ENCODE data around the gene SH3PXD2A. TPM values are rescaled to one million over a fixed set of nuclear protein-coding genes. Genes with fewer than 3 reads are reported as not detected.
"Not testable (repeated sequence)": the region's sequence is repeated elsewhere in the genome, so short reads cannot be mapped to it uniquely, and the experiment has no call there.

Gene SH3PXD2A
- total RNA-seq, 1 experiment from 2014 or later: 3.1 TPM

DNA sequence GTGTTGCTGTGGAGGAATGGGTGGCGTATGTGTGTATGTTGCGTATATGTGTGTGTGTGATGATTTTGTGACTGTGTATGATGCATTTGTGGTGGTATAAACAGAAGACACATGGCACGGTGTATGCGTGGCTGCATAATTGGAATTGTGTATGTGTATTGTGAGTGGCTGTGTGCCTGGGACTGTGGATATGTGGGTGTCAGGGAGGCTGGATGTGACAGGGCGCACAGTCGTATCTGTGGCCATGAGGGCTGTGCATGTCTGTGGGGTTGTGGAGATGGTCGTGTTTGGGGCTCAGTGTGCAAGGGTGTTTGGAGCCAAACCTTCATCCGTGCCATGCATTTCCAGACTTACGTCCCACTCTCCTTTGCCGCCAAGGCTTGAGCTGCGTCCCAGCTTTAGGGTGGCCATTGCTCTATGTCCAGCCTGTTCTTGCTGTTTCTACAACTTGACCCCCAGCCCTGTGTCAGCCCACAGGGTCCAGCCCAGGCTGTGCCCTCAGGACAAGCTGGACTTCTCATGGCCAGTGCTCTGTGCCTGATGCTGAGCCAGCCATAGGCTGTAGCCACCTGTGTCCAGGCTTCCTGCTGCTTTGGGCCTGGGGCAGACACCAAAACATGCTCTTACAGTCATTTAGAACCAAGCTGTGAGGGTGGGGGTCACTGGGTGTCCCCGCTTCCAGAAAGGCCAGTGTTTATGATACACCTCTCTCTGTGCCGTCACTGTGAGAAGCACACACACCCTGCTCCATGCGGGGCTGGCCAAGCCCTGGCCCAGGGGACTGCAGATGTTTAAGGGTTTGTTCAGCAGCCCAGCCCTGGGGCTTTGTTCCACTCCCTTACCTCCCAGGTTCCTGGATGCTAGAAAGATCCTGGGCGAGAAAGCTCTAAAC lies 234.2 kb downstream of the SH3PXD2A start:
- DNase-seq (ENCODE audit: low read depth): no peak
- in situ Hi-C loops (cut with HindIII; ENCODE audit: low pct_unique_long_range_greater_than_20kb, low sequenced_read_pairs): no loop called here

DNA sequence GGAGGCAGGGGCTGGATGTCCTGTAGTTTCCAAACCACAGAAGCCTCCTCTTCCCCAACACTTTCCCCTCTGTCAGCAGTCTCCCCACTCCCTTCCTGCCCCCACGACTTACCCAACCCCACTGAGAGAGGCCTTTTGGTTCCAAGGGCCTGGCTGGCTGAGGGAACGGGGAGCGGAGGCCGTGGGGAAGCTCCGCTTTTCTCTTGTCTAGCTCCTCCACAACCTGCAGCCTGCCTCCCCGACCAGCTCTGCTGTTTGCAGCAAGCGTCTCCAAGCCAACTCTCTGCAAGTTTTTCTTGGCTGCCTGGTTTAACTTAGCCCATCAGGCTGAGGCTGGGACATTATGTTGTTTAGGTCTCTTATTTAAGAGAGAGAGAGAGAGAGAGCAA lies 235.0 kb downstream of the SH3PXD2A start:
- in situ Hi-C loops (cut with HindIII; ENCODE audit: low pct_unique_long_range_greater_than_20kb, low sequenced_read_pairs): no loop called here
- DNase-seq (ENCODE audit: low read depth): no peak

DNA sequence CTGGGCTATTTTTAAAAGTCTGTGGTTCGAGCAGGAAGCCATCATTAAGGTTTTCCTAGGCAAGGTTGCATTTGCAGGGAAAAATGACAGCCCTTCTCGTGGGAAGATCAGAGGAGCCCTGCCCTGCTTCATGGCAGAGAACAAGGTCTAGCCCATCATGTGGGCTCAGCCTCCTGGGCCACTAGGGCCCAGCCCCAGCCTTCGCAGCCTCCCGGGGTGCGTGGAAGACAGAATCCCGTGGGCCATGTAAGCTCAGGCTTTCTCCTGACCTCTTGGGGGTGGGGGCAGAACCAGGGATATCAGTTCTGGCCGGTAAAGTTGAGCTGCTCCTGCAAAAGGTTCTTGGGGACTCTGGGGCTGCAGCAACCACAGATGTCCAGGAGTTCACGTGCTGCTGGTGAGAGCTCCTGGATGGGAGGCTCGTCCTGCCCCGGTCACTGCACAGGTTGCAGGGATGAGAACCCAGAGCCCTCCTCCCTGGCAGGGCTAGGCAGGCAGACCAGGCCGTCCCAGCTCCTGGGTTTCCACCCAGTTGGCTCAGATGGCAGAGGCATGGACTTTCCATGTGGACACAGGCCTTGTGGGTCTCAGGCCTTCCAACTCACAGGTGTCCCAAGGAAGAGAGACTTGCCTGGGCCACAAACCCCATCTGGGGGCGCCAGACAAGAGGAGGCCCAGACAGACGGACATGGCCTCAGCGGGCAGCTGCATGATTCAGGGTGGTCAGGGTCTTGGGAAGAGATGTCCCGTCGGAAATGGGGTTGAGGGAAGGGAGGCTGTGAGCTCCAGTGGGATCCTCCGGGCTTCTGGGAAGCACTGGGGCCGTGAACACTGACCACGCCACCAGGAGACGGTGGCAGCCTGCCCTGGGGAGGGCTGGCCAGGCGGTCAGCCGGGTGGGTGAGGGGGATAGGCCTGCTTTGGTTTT lies 235.7 kb downstream of the SH3PXD2A start:
- in situ Hi-C loops (cut with HindIII; ENCODE audit: low pct_unique_long_range_greater_than_20kb, low sequenced_read_pairs): no loop called here
- DNase-seq (ENCODE audit: low read depth): no peak

DNA sequence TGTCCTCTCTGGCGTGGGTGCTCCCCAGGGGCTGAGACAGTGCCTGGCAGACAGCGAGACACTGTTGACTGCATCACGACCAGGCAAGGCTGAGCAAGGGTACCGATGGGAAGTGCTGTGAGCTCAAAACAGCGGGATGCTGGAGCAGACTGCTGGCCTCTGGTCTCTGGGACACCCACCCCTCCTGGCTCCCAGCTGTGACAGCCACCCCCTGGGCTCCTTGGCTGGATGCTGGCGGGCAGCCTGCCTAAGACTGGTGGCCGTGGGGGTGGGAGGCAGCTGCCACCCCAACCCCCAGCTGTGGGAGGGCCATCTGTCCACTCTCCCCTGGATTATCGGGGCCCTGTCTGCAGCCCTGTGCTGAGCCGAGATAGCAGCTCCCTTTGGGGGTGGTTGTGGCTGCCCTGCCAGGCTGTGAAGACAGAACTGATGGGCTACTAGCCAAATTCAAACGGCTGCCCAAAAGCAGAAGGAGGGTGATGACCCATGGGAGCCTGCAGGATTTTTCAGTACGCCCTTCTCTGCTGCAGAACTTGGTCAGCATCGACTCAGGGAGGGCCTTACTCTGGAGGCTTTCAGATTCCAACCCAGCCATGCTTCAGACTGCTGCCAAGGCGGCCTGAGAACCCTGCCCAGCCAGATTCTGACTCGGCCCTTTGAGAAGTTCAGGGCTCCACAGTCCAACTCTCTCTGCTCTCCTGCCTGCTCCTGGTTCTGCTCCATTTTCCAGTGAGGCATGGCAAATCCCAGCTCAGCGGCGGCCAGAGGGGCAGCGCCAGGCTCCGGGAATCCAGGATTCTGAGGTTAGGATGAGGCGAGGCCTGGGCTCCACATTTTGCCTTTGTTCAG lies 236.6 kb downstream of the SH3PXD2A start:
- DNase-seq (ENCODE audit: low read depth): no peak
- in situ Hi-C loops (cut with HindIII; ENCODE audit: low pct_unique_long_range_greater_than_20kb, low sequenced_read_pairs): no loop called here

DNA sequence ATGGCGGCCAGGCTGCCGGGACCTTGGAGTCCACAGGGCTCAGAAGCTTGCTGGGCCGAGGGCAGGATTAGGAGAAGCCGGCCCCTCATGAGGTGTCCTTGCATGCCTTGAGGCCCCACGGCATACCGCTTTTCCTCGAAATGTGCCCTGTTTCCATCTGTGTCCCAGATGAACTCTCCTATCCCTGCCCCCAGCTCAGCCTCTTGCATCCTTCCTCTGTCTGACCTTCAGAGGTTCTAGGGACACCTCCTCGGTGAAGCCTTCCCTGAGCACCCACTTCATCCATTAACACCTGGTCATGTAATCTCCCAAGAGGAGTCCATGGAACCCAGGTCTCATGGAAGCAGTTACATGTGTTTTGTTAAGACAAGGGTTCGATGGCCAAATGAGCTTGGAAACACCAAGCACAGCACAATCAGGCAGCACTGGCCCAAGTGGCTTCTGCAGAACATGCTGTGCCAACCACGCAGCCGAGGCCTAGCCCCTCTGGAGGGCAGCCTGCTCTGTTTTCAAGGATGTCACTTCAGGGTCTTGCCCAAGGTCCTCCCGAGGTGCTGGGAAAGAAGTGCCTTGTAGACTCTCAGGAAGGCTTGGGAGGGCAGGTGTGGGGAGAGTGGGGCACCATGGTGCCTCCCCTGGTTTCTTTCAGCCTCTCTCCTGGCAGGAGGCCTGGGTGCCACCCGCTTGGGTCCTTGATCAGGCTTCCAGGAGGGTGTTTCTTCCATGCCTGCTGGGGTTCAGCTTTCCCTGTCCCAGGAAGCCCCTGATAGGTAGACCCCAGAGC lies 237.6 kb downstream of the SH3PXD2A start:
- in situ Hi-C loops (cut with HindIII; ENCODE audit: low pct_unique_long_range_greater_than_20kb, low sequenced_read_pairs): no loop called here

DNA sequence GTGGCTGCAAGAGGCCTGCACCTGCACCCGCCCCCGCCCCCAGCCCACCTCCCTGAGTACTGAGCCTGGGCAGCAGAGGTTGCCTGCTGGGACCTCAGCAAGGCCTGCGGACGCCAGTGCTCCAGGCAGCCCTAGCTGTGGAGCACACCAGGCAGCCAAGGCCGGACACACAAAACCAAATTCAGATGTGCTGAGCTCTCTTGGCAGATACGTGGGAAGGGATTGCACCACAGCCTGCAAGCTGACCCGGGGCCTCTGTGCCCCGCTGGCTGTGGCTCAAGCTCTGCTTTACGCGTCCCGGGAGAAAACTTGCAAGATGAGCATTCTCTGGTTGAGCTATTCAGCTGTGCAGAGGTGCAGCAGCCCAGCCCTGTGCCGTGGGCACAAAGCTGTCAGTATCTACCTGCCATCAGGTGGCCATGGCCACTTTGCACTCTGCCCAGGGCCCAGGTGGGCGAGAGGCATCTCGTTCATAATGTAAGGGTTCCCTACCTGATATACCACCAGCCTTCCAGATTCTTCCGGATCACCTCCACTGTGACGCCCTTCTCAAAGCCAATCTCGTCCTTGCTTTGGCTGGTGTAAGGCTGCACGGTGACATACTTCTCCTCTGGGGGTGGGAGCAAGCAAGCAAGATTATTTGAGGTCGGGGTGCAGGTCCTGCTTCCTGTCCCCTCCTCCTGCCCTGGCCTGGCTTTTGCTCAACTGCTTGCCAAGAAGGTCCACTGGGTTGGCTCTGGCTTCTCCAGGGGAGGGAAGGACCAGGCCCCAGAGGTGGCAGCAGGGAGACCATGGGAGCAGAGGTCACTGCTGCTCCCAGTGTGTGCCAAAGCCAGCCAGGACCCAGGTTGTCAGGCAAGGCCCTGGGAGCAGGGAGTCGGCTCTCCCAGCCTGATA lies 238.4 kb downstream of the SH3PXD2A start:
- in situ Hi-C loops (cut with HindIII; ENCODE audit: low pct_unique_long_range_greater_than_20kb, low sequenced_read_pairs): no loop called here
- no peak for DNase-seq (ENCODE audit: low read depth)

More for the DNA sequence above, 237.6 kb downstream of the SH3PXD2A start:
- DNase-seq (ENCODE audit: low read depth): no peak

DNA sequence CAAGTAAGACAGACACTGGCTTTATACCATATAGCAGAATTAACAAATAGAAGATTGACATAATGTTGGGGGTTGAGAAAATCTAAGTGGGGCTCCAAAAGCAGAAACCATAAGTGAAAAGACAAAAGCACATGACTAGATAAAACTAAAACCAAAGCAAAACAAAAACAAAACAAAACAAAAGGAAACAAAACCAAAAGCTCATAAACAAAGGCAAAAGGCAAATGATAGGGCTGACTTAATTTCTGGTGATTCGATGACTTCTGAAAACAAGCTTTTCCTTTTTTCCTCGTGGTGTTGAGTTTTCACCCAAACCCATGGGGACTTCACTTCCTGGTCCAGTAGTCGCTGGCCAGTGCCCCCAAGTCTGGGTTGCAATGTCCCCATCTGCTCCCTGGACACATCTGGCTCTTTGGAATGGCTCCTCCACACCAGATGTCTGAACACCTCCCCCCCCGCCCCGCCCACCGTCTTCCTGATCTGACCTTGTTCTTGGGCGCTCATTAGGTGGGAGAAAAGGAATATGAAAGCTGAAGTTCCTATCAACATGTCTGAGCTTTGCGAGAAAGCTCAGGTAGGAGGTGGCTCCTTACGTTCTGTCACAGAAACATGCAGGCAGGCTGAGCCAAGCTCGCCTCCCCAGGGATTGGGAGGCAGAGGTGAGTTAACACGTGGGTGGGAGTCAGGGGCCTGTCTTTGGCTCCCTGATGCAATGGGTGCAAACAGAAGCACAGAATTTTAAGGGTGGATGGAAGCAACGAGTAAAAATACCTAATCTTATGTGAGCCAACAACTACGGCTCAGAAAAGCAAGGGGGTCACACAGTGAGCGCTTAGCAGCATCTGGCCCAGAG lies 240.8 kb downstream of the SH3PXD2A start:
- no peak for DNase-seq (ENCODE audit: low read depth)
- in situ Hi-C loops (cut with HindIII; ENCODE audit: low pct_unique_long_range_greater_than_20kb, low sequenced_read_pairs): no loop called here

DNA sequence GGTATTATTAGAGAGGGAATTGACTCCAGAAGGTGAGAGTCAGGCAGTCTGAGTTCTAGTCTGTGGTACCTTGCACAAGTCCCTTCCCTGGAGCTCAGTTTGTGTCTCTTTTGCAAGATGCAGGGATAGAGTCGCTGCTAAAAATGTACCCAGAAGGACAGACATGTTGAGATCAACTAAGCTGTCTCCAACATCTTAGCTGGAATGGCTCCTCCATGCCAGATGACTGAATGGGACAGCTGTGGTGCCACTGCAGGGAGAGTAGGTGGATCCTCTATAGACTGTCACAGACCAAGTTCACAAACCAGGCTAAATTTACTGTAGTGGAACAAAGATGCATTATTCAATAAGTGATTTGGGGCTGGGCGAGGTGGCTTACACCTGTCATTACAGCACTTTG lies 241.8 kb downstream of the SH3PXD2A start:
- in situ Hi-C loops (cut with HindIII; ENCODE audit: low pct_unique_long_range_greater_than_20kb, low sequenced_read_pairs): no loop called here
- DNase-seq (ENCODE audit: low read depth): no peak

DNA sequence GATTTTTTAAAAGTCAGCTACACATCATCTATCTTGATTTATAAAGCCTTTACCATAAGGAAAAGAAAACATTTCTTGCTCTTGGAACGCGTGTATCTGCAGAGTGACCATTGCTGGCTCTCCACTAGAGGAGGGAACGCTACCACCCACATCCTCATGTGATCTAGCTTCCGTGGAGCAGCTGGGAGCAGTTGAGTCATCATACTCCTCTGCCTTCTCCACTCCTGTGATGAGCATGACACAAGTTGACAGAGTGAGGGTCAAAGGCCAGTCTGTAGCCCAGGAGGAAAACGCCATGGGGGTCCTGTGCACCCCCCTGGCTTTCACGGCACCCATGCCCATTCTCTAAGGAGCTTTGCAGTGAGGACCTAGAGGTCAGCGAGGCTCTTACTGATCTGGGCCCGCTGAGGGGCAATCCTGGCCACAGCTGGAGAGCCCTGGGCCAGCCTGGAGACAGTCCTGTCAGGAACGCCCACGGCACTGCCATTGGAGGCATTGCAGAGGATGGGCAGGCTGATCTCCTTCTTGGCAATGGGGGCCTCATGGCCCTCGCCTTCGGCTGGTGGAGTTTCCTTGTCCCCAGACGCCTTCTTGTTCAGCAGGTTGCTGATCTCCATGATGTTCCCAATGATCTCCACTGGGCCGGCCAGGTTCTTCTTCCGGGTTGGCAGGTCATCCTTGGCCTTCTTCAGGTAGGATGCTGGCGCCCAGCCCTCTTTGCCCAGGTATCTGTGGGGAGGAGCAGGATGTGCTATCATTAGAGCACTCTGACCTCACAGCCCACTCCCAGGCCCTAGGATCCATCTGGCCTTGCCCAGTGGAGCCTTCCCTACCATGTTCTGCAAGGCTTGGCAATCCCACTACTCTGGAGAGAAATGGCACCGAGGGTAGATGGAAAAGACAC lies 242.7 kb downstream of the SH3PXD2A start:
- in situ Hi-C loops (cut with HindIII; ENCODE audit: low pct_unique_long_range_greater_than_20kb, low sequenced_read_pairs): no loop called here
- DNase-seq (ENCODE audit: low read depth): no peak

DNA sequence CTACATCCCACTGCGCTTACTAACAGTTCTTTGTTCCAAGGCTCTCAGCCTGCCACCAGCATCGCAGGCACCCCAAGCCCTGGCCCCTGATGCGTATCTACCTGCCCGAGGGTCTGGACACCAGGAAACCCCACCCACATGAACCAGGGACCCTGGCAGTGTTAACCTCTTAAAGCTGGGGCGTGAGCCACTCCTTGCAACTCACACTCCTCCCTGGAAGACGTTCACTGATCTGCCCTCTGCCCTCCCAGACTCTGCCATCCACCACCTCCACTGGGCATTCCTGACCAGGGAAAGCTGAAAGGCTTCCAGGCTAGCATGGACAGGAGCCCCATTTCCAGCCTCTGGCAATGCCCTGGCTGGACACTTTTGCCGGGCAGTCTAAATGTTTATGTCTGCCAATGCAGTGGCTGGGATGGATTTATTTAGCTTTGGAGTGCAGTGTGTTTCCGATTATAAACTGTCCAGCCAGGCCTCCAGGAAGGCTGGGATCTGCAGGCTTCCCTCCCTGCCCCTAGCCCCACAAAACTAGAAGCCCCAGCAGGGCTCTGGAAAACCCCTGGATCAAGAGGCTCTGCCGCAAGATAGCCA lies 244.4 kb downstream of the SH3PXD2A start:
- DNase-seq (ENCODE audit: low read depth): no peak
- in situ Hi-C loops (cut with HindIII; ENCODE audit: low pct_unique_long_range_greater_than_20kb, low sequenced_read_pairs): no loop called here

DNA sequence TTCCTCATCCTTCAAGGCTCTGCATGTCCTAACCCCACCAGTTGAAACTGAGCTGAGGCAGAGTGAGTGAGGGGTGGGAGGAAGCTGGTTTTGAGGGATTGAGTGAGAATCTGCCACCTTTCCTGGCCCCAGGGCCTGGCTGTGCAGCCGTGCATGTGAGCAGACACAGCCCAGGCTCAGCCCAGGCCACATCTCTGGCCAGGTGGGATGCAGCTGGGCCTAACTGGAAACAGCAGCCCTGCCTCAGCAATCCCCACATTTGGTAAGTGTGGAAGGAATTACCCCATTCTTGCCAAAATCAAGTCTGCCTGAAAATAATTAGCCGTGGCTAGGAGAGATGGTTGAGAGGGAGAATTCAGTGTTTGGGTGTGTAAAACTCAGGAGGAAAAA lies 245.3 kb downstream of the SH3PXD2A start:
- DNase-seq (ENCODE audit: low read depth): no peak
- in situ Hi-C loops (cut with HindIII; ENCODE audit: low pct_unique_long_range_greater_than_20kb, low sequenced_read_pairs): no loop called here

DNA sequence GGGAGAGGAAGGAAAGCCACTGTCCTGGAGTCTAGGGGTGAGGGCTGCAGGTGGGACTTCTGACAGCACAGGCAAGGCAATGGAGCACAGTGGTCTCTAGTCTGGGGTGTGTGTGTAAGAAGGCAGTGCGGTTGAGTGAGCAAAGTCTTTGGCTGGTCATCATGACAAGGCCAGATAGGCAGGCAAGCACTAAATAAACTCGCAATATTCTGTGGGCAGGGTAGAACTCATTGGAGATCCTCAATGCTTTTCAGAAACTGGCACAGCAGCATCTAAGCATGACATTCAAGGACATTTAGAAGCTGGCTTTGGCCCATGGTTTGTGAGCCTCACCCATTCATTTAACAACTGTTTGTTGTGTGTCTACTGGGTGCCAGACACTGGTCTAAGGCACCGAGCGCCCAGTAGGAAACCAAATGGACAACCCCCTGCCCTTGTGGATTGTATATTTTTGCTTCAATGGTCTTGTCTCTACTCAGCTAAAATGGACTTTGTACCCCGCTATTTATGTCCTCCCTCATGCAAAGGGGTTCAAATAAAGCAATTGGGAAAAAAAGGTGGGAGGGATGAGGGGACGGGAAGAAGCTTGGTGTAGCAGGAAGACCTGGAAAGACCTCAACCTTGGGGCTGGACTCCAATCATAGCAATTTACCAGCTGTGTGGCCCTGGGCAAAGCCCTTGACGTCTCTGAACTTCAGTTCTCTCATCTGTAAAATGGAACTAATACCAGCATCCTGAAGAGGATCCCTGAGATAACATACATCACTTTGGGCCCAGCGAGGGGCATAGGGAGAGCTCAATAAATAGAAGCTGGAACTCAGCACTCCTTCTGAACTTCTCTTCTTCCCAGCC lies 245.9 kb downstream of the SH3PXD2A start:
- DNase-seq (ENCODE audit: low read depth): no peak
- in situ Hi-C loops (cut with HindIII; ENCODE audit: low pct_unique_long_range_greater_than_20kb, low sequenced_read_pairs): no loop called here

DNA sequence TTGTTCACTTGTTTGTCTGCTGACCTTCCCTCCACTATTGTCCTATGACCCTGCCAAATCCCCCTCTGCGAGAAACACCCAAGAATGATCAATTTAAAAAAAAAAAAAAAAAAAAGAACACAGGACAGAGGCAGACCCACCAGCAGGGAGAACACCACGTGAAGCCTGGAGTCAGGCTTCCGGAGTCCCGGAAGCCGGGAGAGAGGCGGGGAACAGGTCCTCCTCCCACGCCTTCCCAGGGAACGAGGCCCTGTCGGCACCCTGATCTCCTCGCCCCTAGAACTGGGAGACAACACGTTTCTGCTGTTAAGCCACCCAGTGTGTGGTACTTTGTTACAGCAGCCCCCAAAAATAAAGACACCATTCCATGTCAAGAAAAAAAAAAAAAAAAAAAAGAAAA lies 247.3 kb downstream of the SH3PXD2A start:
- DNase-seq (ENCODE audit: low read depth); in situ Hi-C loops (cut with HindIII; ENCODE audit: low pct_unique_long_range_greater_than_20kb, low sequenced_read_pairs): not testable (repeated sequence)

DNA sequence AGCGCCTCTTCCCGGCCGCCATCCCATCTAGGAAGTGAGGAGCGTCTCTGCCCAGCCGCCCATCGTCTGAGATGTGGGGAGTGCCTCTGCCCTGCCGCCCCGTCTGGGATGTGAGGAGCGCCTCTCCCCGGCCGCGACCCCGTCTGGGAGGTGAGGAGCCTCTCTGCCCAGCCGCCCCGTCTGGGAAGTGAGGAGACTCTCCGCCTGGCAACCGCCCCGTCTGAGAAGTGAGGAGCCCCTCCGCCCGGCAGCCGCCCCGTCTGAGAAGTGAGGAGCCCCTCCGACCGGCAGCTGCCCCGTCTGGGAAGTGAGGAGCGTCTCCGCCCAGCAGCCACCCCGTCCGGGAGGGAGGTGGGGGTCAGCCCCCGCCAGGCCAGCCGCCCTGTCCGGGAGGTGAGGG lies 248.3 kb downstream of the SH3PXD2A start:
- DNase-seq (ENCODE audit: low read depth); in situ Hi-C loops (cut with HindIII; ENCODE audit: low pct_unique_long_range_greater_than_20kb, low sequenced_read_pairs): not testable (repeated sequence)

Data from Caki2 (cell line).